ENCODE results near the gene SLIT3.

- TF ChIP-seq TSHZ2 (CRISPR knock-in tag; IDR thresholded peaks at IDR 0.05) (peak; percentile 97), ESRRG (CRISPR knock-in tag; IDR thresholded peaks at IDR 0.05) (peak; percentile 24; the same call in 1 of the 2 replicates), CSRNP3 (CRISPR knock-in tag; IDR thresholded peaks at IDR 0.05) (peak; percentile 73), CREB5 (CRISPR knock-in tag; IDR thresholded peaks at IDR 0.05; ENCODE audit: low read depth) (peak; percentile 51), ARNTL (CRISPR knock-in tag; IDR thresholded peaks at IDR 0.05; ENCODE audit: borderline replicate concordance, low read depth) (no peak)
Measured at GRCh38 chr5:168944004-168944403, 356.9 kb downstream of the SLIT3 start.

All from SK-N-SH treated with all-trans-retinoic acid at 6 μM for 48 hours (cell line).